HuH-7 (cell line): Measurements from ENCODE around the gene ACTN4.

Experiments used
- DNase-seq: peaks from one replicate; pipeline ENCODE4 v3.0.0; 2011; ENCODE audit warnings: low spot score

ACTN4 gene

DNA sequence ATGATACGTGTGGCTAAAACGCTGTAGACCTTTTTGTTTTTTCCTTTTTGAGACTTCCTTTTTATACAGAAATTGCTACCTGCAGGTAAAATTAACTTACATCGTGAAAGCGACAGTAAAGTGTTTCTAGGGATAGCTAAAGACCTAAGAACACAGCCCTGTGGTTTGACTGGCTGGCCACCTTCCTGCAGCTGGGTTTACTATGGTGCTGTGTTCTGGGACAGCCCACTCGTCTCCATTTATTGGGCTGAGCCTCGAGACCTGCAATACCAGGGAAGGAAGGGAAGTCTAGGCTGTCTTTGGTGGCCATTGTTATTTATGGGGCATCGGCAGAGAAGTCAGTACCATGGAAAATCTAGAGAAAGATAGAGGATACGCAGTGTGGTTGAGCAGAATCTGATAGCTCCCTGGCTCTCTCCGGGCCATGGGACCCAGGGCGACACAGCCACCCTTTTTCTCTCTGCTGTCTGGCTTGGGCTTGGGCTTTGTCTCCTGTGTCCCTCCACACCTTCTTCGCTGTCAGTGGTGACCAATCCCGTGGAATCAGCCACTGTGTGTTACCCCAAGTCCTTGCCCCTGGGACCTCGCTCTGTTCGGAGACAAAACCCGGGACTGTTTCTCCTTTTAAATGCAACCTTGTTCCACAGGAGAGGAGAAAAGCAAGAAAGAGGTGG lies 30.9 kb downstream of the ACTN4 start:
- no peak for DNase-seq

DNA sequence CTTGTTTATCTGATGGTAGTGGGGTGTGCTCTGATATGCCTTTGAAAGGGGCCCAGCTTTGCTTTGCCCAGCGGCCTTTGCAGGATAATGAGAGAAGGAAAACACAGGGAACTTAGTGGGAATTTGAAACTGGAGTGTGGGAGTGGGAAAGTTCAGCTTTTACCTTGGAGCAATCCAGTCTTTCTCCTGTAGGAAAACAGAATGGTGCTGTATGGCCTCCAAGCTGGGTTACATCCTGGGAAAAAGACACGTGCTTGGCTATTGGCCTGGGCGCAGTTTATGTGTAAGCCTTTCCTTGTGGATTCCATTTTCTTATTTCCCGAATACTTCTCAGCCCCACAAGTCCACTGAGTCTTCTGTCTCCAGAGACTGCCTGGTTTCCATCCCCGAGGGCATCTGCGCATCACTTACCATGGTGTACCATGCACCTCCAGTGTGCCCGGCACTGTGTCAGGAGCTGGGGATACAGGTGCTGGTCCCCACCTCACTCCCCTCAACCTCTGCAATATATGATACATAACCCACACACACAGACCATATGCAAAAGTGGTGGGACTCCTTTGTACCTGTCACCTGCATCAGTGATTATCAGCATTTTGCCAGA lies 31.5 kb downstream of the ACTN4 start:
- DNase-seq, result no peak

DNA sequence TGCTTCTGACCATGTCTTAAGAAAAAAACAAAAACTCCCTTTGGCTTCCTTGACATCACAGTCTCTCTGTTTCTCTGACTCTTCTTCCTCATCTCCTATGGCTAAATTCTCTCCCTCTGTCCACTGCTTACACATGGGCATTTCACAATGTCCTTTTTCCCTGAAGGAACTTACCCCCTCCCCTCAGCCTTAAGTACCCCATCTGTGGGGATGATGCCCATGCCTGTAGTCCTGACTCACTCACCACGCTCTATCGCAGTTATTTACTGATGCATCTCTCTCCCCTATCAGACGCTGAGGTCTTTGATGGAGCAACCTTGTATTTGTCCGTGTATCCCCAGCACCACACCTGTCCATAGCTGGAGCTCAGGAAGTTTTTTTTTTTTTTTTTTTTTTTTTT lies 32.4 kb downstream of the ACTN4 start:
- no peak for DNase-seq

DNA sequence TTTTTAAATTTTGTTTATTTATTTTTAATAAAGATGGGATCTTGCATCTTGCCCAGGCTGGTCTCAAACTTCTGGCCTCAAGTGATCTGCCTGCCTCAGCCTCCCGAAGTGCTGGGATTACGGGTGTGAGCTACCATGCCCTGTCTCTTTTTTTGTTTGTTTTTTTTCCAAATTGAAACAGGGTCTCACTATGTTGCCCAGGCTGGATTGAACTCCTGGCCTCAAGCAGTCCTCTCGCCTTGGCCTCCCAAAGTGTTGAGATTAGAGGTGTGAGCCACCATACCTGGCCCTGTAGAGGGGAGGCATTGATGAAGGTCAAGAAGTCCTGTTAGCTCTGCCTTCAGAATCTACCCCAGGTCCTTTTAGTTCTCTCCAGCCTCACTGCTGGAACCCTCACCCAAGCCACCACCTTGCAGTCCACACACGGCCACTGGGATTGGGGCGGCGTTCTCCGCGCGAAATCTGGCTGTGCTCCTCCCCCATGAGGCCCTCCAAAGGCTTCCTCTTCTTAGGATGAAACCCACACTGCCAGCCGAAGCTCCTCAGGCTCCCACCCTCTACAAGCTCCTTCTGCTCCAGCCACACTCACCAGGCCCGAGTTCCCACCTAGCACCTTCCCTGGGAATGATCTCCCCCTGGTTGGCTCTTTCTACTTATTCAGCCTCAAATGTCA lies 34.9 kb downstream of the ACTN4 start:
- DNase-seq, result no peak

DNA sequence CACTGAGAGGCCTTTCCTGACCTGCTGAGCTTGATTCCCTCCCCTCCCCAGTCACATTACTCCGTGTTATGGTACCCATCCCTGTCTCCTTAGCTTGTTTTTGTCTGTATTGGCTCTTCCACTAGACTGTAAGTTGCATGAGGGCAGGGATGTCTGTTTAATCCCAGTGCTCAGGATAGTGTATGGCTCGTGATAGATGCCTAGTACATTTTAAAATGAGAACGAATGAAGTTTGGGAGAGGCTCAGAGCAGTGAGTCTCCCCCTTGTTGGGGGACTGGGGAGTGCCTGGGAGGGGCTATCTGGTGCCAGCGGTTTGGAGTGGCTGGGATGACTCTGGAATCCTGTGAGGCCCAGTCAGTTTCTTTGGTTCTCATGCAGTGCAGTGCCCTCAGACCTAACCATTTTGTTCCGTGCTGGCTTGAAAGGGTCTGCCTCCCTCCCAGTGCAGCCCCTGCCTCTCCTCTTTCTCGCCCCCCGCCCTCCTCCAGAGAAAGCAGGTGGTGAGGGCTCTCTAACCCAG lies 35.5 kb downstream of the ACTN4 start:
- DNase-seq, result no peak

DNA sequence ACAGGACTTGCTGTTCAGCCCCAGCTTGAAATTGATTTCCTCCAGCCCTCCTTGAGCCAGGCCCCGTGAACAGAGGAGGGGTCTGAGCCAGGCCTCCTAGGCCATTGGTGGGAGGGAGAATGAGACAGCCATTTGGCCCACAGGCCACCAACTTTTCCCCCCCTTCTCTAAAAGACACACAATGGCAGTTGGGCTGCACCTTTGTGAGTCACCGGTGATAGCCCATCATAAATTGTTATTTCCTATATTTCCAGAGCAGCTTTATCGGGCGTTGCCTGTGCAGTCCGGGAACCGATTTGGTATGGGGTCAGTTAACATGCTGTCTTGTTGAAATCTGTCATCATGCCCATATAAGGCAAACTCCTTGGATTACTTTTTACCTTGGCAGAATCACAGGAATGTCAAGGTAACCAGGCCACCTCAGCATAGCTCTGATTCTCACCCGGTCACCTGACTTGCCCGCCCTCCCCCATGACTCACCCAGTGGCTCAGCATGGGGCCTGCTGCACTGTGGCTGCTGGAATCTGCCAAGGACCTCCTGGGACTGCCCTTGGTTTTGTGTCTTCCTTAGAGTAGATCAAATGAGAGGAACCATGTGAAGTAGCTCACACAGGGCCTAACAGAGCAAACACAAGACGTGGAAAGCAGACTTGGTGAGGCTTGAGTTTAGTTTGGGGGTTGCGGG lies 36.1 kb downstream of the ACTN4 start:
- DNase-seq, result peak; percentile 66

DNA sequence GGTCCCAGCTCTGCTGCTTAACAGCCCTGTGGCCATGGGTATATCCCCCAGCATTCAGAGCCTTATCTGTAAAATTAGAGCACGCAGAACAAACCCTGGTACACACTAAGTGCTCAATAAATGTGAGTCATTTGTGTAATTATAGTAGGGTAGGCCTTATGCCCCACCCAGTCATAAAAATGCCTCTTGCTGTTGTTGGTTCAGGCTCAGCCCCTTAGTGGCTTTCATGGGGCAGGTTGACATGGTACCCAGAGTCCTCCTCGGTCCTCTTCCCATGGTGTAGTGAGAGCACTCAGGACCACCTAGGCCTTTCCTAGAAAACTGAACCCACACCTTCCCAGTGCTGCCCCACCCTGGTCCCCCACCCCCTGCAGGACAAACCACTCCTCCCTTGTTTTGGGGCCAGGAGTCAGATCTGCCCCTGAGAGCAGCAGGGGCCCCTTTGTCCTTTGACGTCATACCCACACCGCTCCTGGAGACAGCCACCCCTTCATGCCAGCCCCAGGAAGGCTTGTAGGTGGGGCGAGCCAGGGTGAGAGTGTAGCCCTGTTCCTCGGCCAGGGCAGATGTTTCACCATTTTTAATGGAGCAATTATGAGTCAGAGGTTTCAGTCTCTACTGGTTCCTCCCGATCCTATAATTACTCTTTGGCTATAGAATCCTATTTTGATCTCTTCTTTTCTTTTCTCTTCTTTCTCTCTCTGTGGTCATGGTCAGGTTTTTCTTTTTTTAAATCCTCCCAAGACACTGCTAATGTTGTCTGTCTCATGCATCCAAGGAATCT lies 36.8 kb downstream of the ACTN4 start:
- no peak for DNase-seq

DNA sequence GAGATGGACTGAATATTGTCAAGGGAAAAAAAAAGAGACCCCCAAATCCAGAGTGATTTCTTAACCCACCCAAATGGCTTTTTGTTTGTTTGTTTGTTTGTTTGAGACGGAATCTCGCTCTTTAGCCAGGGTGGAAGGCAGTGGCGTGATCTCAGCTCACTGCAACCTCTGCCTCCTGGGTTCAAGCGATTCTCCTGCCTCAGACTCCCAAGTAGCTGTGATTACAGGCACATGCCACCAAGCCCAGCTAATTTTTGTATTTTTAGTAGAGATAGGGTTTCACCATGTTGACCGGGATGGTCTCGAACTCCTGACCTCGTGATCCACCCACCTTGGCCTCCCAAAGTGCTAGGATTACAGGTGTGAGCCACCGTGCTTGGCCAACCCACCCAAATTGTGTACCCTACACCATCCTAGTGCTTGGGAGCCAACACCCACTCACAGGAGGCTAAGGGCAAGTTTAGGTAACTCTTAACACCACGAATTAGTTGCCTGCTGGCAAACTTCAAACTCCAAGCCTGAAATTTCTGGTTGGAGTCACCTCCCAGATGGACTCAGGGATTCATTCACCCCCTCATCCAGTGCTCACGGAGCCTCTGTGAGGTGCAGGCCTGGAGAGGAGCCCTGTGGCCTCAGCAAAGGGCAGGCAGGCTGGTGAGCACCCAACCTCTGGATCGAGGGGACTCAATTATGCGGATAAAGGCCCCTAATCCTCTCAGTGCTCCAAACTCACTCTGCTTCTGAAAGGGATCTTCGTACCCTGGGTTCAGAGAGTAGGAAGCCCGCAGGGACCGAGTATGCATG lies 37.6 kb downstream of the ACTN4 start:
- DNase-seq, result no peak

DNA sequence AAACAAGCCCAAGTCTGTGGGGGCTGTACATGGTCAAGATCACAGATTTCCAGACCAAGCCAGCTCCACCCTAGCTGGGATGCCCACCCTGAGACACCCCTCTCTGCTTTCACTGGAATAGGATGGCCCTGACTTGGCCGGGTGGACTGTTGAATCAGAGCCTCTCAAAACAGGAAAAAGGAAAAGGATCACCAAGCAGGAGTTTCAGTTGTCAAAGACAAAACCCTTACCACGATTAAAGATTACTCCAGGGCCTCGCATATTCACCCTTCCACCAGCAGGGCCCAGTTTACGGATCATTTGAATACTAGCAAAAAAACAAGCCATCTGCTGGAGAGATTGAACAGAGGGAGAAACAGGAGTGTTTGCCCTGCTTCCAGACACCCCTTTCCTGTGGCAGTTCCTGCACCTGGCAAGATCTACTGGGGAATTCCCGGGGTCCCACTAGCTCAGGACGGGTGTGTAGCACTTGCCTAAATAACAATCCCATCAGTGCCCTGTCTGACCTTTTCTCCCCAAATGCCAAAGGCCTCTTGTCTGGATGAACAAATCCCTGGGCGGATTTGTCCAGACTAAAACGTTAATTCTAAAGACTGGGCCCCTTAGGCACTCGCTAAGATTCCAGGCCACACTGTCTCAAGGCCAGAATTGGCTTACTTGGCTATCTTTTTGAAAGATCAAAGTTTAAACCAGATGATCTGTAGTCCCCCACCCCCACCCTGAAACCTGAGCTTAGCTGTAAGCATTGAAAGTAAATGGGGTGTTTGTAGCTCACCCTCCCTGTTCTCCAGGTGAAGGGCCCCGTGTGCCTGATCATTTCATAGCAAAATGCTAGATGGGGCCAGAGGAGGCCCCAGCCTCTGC lies 38.4 kb downstream of the ACTN4 start:
- no peak for DNase-seq

DNA sequence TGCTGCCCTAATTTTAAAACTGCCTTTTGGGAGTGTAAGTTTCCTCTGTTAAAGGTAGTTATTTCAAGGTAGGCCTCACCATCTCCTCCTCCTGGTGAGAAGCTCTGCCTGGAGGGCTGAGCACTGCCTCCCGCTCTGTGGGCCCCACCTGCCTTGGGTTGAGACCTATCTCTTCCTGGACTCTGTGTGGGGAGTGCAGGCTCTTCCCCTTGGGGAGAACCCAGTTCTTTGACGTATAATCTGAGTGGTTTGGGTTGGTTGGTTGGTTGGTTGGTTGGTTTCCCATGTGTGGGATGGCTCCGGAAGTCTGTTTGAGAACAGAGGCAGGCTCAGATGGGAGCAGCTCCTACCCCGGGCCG lies 39.1 kb downstream of the ACTN4 start:
- no peak for DNase-seq

DNA sequence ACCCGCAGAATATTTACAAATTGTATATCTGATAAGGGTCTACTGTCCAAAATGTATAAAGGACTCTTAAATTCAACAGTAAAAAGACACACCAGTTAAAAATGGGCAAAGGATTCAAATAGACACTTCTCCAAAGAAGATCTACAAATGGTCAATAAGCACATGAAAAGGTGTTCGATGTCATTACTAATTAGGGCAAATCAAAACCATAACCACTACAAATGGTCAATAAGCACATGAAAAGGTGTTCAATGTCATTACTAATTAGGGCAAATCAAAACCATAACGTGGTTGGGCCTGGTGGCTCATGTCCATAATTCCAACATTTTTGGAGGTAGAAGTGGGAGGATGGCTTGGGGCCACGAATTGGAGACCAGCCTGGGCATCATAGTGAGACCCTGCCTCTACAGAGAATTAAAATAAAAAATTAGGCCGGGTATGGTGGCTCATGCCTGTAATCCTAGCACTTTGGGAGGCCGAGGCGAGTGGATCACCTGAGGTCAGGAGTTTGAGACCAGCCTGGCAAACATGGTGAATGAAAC lies 40.5 kb downstream of the ACTN4 start:
- DNase-seq, result no peak

DNA sequence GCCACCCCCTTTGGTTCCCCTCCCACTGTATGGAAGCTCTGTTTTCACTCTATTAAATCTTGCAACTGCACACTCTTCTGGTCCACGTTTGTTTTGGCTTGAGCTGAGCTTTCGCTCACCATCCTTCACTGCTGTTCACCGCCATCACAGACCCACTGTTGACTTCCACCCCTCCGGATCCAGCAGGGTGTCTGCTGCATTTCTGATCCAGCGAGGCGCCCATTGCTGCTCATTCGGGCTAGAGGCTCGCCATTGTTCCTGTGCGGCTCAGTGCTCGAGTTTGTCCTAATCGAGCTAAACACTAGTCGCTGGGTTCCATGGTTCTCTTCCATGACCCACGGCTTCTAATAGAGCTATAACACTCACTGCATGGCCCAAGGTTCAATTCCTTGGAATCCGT lies 42.7 kb downstream of the ACTN4 start:
- no peak for DNase-seq

DNA sequence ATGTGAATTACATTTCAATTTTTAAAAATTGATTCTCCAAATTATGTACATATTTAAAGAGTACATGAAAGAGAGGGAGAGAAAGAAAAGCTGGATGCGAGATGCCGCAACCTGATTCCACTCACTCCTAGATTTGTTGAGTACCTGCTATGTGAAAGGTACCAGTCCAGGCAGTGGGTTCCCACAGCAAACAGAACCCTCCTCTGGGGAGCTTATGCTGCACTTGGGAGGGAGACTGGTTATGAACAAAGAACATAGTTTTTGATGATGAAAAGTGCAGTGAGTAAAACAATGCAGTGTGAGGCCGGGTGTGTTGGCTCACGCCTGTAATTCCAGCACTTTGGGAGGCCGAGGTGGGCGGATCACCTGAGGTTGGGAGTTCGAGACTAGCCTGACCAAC lies 43.4 kb downstream of the ACTN4 start:
- DNase-seq, result no peak

DNA sequence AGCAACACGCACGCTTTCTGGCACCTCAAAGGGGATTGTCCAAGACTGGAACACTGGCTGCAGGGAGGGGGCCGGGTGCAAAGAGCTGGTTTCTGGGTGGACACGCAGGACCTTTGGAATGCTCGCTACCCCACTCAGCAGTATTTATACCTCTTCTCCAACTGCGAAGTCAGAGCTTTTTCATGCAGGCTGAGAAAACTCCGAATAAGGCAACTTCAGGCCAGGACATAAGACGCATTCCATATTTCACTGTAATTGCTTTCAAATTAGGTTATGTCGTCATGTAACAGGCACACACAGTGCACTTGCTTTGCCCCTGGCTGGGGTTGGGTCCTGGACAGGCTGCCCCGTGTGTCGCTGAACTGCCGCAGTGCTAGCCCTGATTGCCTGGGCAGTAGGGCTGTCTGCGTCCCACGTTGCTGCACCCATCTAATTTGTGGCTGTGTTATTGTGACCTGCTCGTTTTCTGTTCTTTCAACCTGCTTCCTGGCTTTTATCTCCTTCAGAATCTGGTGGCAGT lies 44.5 kb downstream of the ACTN4 start:
- no peak for DNase-seq

DNA sequence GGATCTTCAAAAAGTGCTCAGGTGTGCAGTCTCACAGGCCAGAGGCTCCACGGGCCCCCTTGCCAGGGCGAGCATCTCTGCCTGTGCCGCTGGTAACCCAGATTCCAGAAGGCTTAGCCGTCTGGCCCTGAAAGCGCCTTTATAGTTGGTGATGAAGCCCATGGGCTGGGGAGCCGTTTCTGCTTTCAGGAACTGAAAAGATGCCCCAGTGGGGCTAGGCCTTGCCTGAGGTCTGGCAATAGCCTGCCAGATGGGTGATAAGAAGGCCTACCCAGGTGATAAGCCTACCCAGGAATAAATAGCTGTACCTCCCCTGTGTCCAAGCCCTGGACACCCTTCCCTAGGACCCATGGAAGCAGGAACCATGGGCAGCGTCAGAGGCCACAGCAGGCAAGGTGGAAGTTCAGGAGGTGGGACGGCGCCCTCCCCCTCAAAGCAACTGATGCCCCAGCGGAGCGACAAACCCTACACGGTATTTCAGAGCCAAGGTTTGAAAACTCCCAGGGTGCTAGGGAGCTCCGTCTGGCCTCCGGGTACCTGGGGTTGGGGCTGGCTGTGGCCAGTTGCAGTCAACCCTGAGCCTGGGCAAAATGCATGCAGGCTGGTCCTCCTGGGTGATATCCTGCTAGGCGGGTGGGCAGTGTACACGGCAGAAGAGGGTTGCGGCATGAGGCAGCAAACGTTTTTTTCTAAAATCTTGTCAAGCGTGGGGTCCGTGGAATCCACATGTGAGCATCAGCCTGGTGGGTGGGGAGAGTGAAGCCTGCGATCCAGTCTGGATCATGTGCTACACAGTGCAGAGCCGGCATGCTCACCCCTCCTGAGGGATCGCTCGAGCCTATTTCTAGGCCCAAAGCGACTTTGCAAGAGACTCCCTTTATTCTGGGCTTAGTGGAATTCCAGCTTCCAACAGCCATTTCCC lies 45.3 kb downstream of the ACTN4 start:
- no peak for DNase-seq

DNA sequence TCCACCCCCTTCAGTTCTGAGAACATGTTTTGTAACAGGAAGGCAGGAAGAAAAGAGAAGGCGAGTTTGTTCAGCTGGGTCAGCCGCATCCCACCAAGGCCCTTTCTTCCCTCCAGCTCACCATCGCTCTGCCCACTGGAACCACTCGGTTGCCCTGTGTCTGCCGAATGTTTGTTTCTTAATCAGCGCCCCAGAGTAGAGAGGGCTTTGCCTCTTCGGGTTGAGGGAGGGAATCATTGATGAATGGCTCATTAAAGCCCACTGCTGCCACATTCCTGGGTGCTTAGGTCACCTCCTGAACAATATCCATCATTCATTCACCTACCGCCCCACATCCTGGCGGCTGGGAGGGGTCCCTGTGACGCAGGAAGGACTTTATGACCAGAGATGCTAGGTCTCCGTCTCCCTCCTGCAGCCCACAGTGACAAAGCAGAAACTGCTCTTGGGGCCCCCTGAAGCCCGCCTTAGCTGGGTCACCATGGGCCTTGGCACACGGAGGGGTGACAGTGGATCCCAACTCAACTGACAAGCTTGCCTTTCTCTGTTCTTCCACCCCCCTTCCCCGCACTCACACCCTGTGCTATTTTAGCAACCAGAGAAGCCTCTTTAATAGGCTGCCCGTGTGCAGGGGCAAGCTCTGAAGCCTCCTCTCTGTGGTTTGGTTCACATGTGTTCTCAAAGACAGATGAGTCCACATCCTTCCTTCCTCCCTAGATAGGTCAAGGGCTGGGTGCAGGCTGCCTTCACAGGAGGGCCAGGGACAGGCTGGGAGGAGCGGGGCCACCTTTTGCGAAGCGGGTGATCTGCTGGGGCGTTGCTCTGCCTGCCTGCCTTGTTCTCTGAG lies 46.2 kb downstream of the ACTN4 start:
- peak; percentile 76 for DNase-seq

DNA sequence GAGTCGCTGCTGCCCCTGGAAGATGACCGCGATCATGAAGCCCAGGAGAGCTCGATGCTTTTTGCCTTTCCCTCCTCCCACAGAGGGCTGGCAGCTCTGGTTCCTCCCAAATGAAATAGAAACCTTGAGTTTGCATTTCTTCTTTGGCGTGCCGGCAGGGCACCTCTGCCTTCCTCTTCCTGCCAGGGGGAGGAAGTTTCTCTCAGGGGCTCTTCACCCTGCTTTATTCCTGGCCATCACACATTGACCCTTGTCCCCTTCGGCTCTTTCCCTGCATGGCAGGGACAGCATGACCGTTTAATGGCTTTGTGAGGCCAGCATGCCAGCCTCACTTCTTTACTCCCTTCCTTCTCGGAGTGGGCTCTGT lies 47.9 kb downstream of the ACTN4 start:
- no peak for DNase-seq
